ENCODE data around the gene CDH13.

CDH13 gene

DNA sequence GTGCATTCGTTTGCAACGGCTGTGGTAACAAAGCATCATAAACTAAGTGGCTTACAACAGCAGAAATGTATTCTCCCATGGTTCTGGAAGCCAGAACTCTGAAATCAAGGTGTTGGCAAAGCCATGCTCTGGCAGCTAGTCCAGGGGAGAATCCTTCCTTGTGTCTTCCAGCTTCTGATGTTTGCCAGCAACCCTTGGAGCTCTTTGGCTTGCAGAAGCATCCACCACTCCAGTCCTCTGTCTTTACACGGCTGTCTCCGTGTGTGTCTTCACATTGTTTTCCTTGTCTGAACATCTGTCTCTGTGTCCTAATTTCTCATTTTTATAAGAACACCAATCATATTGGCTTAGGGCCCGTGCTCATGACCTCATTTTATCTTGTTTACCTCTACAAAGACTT is 915.7 kb downstream of the CDH13 start:
- no peak for DNase-seq
- H3K27ac ChIP-seq, result no peak overlapping the region

DNA sequence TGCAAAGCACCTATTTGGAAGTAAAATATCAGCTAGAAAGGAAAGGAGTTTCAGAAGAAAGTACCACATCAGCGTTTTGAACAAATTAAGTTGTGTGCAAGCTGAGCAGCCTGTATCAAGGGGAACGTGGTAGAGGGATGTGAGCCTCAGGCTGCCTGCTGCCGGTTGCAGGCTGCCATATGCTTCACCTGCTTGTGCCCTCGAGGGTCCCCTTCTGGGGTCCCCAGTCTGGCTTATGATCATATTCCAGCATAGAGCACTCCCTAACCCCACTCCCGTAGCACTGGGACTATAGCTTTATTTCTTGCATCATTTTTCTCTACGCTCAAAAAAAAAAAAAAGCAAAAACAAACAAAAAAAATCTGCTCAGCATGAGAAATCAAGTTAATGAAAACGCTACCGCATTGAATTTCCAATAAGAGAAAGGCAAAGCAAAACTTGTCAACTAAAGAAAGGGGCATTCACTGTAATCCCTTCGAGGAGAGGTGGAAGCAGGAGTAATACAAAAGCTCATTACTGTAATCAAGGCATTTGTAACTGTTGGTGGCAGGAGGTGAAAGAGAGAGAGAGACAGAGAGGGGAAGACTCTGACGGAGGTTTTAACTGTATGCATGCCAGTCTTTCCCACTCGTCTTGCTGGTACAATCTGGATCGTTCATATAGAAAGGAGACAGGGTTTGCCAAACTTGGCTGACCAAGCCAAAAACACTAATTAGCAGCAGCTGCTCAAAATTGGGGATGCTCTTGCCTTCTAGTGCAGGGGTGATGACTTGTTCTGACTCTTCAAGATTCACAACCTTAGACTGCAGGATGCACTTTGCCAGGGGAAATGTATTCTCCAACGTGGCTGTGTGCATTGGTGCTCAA is 922.8 kb downstream of the CDH13 start:
- no peaks in the 10 kb centered on the region for H3K27me3 ChIP-seq (ENCODE audit: insufficient read depth, low read depth, severe bottlenecking)
- H3K36me3 ChIP-seq, result no peaks in the 10 kb centered on the region
- TF ChIP-seq, protein P1, sequence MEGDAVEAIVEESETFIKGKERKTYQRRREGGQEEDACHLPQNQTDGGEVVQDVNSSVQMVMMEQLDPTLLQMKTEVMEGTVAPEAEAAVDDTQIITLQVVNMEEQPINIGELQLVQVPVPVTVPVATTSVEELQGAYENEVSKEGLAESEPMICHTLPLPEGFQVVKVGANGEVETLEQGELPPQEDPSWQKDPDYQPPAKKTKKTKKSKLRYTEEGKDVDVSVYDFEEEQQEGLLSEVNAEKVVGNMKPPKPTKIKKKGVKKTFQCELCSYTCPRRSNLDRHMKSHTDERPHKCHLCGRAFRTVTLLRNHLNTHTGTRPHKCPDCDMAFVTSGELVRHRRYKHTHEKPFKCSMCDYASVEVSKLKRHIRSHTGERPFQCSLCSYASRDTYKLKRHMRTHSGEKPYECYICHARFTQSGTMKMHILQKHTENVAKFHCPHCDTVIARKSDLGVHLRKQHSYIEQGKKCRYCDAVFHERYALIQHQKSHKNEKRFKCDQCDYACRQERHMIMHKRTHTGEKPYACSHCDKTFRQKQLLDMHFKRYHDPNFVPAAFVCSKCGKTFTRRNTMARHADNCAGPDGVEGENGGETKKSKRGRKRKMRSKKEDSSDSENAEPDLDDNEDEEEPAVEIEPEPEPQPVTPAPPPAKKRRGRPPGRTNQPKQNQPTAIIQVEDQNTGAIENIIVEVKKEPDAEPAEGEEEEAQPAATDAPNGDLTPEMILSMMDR (IDR thresholded peaks at IDR 0.05; ENCODE audit: low read depth, low read length), result no peak
- H3K9me3 ChIP-seq (ENCODE audit: severe bottlenecking), result no peaks in the 10 kb centered on the region
- peak overlapping the region; percentile 35 for H3K4me3 ChIP-seq (ENCODE audit: low read depth, low read length)
- H3K27ac ChIP-seq, result peak overlapping the region; percentile 70
- DNase-seq, result peak; percentile 17

More for the DNA sequence above, 915.7 kb downstream of the CDH13 start:
- H3K36me3 ChIP-seq, result no peaks in the 10 kb centered on the region
- no peaks in the 10 kb centered on the region for H3K27me3 ChIP-seq (ENCODE audit: insufficient read depth, low read depth, severe bottlenecking)
- H3K9me3 ChIP-seq (ENCODE audit: severe bottlenecking), result no peaks in the 10 kb centered on the region
- no peak overlapping the region for H3K4me3 ChIP-seq (ENCODE audit: low read depth, low read length)
- TF ChIP-seq, protein P1 (IDR thresholded peaks at IDR 0.05; ENCODE audit: low read depth, low read length), result no peak

DNA sequence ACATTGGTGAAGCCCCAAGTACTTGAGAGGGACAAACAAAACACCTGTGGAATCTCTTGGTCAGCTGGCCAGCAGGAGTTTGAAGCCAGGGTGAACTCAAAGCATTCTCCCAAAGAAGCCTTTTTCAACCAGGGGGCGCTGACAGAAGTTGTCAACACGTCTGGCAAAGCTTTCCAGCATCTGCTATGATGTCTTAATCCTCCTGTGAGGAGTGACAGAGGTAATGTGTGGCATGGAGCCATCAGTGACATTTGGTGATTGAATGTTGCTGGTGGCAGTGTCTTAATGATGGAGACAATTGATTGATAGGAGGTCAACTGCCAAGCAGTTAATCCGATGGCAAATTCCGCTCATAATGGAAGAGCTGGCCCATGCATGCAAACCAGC is 923.4 kb downstream of the CDH13 start:
- Histone ChIP-seq H3K27me3 (ENCODE audit: insufficient read depth, low read depth, severe bottlenecking) (no peaks in the 10 kb centered on the region), H3K27ac (peak overlapping the region; percentile 70), H3K36me3 (no peaks in the 10 kb centered on the region), H3K4me3 (ENCODE audit: low read depth, low read length) (peak overlapping the region; percentile 4), H3K9me3 (ENCODE audit: severe bottlenecking) (no peaks in the 10 kb centered on the region)
- DNase-seq, result peak; percentile 62
- TF ChIP-seq, protein P1 (IDR thresholded peaks at IDR 0.05; ENCODE audit: low read depth, low read length), result no peak

DNA sequence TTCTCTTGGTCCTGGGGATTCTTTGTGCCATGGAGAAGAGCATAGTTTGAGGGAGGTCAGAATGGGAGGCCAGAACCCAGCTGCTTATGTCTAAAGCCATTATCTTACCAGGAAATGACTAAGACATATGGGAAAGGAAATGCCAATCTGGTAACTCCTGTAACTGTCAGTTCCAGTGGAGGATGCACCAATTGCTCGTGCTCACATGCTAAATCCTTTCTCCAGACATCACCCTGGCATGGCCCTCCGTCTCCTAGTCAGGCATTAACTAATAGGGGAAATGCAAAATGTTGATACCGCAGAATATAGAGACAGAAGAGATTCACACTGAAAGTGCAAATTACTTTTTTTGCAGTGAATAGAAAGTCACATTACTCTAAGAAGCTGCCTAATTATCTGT is 925.5 kb downstream of the CDH13 start:
- no peaks in the 10 kb centered on the region for H3K9me3 ChIP-seq (ENCODE audit: severe bottlenecking)
- no peaks in the 10 kb centered on the region for H3K27me3 ChIP-seq (ENCODE audit: insufficient read depth, low read depth, severe bottlenecking)
- TF ChIP-seq, protein P1 (IDR thresholded peaks at IDR 0.05; ENCODE audit: low read depth, low read length), result no peak
- H3K27ac ChIP-seq, result no peak overlapping the region
- DNase-seq, result no peak
- no peak overlapping the region for H3K4me3 ChIP-seq (ENCODE audit: low read depth, low read length)
- no peaks in the 10 kb centered on the region for H3K36me3 ChIP-seq

DNA sequence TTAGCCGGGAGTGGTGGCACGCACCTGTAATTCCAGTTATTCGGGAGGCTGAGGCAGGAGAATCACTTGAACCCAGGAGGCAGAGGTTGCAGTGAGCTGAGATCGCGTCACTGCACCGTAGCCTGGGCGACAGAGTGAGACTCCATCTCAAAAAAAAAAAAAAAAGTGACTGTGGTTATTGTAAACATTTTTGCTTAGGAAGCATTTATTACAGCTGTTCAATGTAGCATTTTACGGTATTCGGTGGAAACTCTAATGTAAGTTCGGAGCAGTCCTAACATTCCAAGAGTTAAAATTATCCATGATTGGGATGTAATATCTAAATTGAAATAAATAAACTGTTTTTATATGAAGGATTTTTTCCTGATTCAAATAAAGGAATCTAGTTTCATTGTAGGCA is 926.2 kb downstream of the CDH13 start:
- no peak overlapping the region for H3K4me3 ChIP-seq (ENCODE audit: low read depth, low read length)
- TF ChIP-seq, protein P1 (IDR thresholded peaks at IDR 0.05; ENCODE audit: low read depth, low read length), result no peak
- H3K36me3 ChIP-seq, result no peaks in the 10 kb centered on the region
- no peaks in the 10 kb centered on the region for H3K9me3 ChIP-seq (ENCODE audit: severe bottlenecking)
- no peaks in the 10 kb centered on the region for H3K27me3 ChIP-seq (ENCODE audit: insufficient read depth, low read depth, severe bottlenecking)
- DNase-seq, result no peak
- no peak overlapping the region for H3K27ac ChIP-seq
